Measurements from ENCODE around the gene TIMM17A.

GRCh38 chr1:202014060-202014459 lies 58.8 kb downstream of the TIMM17A start:
- TF ChIP-seq, protein P1, sequence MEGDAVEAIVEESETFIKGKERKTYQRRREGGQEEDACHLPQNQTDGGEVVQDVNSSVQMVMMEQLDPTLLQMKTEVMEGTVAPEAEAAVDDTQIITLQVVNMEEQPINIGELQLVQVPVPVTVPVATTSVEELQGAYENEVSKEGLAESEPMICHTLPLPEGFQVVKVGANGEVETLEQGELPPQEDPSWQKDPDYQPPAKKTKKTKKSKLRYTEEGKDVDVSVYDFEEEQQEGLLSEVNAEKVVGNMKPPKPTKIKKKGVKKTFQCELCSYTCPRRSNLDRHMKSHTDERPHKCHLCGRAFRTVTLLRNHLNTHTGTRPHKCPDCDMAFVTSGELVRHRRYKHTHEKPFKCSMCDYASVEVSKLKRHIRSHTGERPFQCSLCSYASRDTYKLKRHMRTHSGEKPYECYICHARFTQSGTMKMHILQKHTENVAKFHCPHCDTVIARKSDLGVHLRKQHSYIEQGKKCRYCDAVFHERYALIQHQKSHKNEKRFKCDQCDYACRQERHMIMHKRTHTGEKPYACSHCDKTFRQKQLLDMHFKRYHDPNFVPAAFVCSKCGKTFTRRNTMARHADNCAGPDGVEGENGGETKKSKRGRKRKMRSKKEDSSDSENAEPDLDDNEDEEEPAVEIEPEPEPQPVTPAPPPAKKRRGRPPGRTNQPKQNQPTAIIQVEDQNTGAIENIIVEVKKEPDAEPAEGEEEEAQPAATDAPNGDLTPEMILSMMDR (IDR thresholded peaks at IDR 0.05; ENCODE audit: poor library complexity): no peak
- no peak for TF ChIP-seq EZH2phosphoT487 (IDR thresholded peaks at IDR 0.05; ENCODE audit: low read depth, severe bottlenecking, unreplicated experiment)

All from hepatocyte (in vitro differentiated cells).